HepG2 (cell line): ENCODE data around the gene CS. TPM values are rescaled to one million over a fixed set of nuclear protein-coding genes. Genes with fewer than 3 reads are reported as not detected.

Source experiments
- HCFC1 ChIP-seq: fragments of 150-350 bp; IDR thresholded peaks from 2 replicates; pipeline ENCODE4 v1.6.1; 2014; ENCODE audit warnings: low read depth, low read length
- KMT2B ChIP-seq: IDR thresholded peaks from 2 replicates; pipeline ENCODE4 v1.6.1; 2016; ENCODE audit warnings: missing genetic modification reagents, missing compliant biosample characterization
- MYPOP ChIP-seq: sonication (generic); formaldehyde crosslinking; IDR thresholded peaks from 2 replicates; pipeline ENCODE4 v1.8.1; 2023; ENCODE audit warnings: mild to moderate bottlenecking, moderate library complexity, missing genetic modification reagents
- PHF5A ChIP-seq: IDR thresholded peaks from one replicate; pipeline ENCODE4 v1.6.1; 2018; ENCODE audit warnings: low read depth, missing genetic modification reagents; ENCODE audit not compliant: unreplicated experiment
- SP2 ChIP-seq: sonication (generic); formaldehyde crosslinking; IDR thresholded peaks from 2 replicates; pipeline ENCODE4 v1.5.1; 2020; ENCODE audit warnings: mild to moderate bottlenecking, missing genetic modification reagents
- TFDP2 ChIP-seq: sonication (generic); formaldehyde crosslinking; IDR thresholded peaks from 2 replicates; pipeline ENCODE4 v1.4.0; 2020; ENCODE audit warnings: missing genetic modification reagents
- TRAFD1 ChIP-seq: sonication (generic); formaldehyde crosslinking; IDR thresholded peaks from 2 replicates; pipeline ENCODE4 v1.5.1; 2020; ENCODE audit warnings: missing genetic modification reagents, mild to moderate bottlenecking, borderline replicate concordance
- ZBTB20 ChIP-seq: sonication (generic); formaldehyde crosslinking; IDR thresholded peaks from 2 replicates; pipeline ENCODE4 v1.8.1; 2023; ENCODE audit warnings: missing genetic modification reagents, low read depth, mild to moderate bottlenecking, borderline replicate concordance
- ZBTB46 ChIP-seq: sonication (generic); formaldehyde crosslinking; IDR thresholded peaks from 2 replicates; pipeline ENCODE4 v1.4.0; 2020; ENCODE audit warnings: mild to moderate bottlenecking, missing genetic modification reagents, borderline replicate concordance
- ZFAT ChIP-seq: sonication (generic); formaldehyde crosslinking; conservative IDR thresholded peaks from 2 replicates; pipeline ENCODE4 v1.8.1; 2023; ENCODE audit warnings: missing genetic modification reagents, inconsistent platforms
- ZNF564 ChIP-seq: sonication (generic); formaldehyde crosslinking; IDR thresholded peaks from 2 replicates; pipeline ENCODE4 v1.8.1; 2023; ENCODE audit warnings: mild to moderate bottlenecking, missing genetic modification reagents
- polyA plus RNA-seq, 8 experiments: library from polyadenylated mRNA; depleted of rRNA in 3 of 8; stranded (reverse) in 7 of 8; unstranded in 1 of 8; fragments of >200 nt; fragmentation: Illumina TruSeq in 4 of 8; extraction: Trizol in 4 of 8; gene quantifications; 2 replicates each; pipeline versions ENCODE4 v1.2.1 to v1.2.3, GENCODE V29; 2011 to 2016; ENCODE audit warnings: low read depth in 4 of 8, missing spikeins in 1 of 8, mixed read lengths in 1 of 8; ENCODE audit not compliant: insufficient read depth in 1 of 8
- total RNA-seq, 5 experiments: library from RNA; depleted of rRNA; stranded (reverse); fragments of >200 nt; fragmentation: Illumina TruSeq; extraction: Trizol; gene quantifications; 2 replicates each; pipeline ENCODE4 v1.2.3, GENCODE V29; 2016; ENCODE audit warnings: low read depth in 1 of 5
- TF ChIP-seq, protein P1 (sequence below): IDR thresholded peaks from 2 replicates; pipeline ENCODE4 v1.6.1; 2016; ENCODE audit warnings: low read depth, missing genetic modification reagents, missing compliant biosample characterization
- TF ChIP-seq, protein P2 (sequence below): sonication (generic); formaldehyde crosslinking; IDR thresholded peaks from 2 replicates; pipeline ENCODE4 v1.4.0; 2020; ENCODE audit warnings: missing genetic modification reagents

Gene CS
- total and polyA plus RNA-seq, 2 of the 13 experiments (the other 11 are each of a cell fraction or from before 2014, with no cell fraction given): 173 to 175 TPM

DNA sequence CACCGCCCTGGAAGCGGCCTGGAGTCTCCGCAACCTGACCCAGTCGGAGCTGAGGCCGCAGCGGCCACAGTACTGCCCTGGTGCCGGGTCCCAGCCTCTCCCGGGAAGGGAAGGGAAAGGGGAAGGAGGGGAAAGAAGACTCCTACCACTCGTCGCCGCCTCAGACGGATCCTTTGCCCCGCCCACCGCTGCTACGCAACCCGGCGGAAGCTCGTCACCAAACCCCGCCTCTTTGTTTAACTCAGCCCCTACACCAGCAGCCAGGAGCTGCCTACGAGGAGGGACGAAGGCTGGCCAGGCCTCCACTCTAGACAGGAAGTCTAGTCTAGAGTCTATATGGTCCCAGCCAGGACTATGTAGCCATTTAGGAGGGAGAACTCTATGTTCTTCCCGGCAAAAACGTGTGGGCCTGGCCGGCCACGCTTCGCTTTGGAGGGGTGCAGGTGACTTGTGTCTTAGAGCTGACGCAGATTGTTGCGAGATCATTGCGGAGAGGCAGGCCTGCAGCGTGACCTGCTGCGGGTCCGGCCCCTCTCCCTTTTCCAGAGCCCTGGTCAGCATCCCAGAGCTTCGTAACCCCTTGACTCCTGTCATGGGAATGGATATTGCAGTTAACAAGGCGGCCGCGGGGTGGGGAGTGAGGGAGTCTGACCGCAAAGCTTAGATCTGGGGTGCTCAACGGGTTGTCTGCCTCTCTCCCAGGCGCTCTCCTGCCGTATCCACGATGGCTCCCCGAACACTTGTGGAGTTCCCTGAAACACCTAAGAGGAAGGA is 78.2 kb downstream of the CS start, which contains the start of gene RNF41 (continued):
- TF ChIP-seq, protein P1, sequence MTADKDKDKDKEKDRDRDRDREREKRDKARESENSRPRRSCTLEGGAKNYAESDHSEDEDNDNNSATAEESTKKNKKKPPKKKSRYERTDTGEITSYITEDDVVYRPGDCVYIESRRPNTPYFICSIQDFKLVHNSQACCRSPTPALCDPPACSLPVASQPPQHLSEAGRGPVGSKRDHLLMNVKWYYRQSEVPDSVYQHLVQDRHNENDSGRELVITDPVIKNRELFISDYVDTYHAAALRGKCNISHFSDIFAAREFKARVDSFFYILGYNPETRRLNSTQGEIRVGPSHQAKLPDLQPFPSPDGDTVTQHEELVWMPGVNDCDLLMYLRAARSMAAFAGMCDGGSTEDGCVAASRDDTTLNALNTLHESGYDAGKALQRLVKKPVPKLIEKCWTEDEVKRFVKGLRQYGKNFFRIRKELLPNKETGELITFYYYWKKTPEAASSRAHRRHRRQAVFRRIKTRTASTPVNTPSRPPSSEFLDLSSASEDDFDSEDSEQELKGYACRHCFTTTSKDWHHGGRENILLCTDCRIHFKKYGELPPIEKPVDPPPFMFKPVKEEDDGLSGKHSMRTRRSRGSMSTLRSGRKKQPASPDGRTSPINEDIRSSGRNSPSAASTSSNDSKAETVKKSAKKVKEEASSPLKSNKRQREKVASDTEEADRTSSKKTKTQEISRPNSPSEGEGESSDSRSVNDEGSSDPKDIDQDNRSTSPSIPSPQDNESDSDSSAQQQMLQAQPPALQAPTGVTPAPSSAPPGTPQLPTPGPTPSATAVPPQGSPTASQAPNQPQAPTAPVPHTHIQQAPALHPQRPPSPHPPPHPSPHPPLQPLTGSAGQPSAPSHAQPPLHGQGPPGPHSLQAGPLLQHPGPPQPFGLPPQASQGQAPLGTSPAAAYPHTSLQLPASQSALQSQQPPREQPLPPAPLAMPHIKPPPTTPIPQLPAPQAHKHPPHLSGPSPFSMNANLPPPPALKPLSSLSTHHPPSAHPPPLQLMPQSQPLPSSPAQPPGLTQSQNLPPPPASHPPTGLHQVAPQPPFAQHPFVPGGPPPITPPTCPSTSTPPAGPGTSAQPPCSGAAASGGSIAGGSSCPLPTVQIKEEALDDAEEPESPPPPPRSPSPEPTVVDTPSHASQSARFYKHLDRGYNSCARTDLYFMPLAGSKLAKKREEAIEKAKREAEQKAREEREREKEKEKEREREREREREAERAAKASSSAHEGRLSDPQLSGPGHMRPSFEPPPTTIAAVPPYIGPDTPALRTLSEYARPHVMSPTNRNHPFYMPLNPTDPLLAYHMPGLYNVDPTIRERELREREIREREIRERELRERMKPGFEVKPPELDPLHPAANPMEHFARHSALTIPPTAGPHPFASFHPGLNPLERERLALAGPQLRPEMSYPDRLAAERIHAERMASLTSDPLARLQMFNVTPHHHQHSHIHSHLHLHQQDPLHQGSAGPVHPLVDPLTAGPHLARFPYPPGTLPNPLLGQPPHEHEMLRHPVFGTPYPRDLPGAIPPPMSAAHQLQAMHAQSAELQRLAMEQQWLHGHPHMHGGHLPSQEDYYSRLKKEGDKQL: no peak
- peak; percentile 41; the same call in 1 of the 2 replicates for TF ChIP-seq MYPOP (CRISPR knock-in tag)
- TF ChIP-seq TRAFD1 (CRISPR knock-in tag): no peak
- peak; percentile 50 for TF ChIP-seq TFDP2
- TF ChIP-seq ZNF564 (CRISPR knock-in tag): no peak; the same call in 1 of the 2 replicates
- TF ChIP-seq, protein P2, sequence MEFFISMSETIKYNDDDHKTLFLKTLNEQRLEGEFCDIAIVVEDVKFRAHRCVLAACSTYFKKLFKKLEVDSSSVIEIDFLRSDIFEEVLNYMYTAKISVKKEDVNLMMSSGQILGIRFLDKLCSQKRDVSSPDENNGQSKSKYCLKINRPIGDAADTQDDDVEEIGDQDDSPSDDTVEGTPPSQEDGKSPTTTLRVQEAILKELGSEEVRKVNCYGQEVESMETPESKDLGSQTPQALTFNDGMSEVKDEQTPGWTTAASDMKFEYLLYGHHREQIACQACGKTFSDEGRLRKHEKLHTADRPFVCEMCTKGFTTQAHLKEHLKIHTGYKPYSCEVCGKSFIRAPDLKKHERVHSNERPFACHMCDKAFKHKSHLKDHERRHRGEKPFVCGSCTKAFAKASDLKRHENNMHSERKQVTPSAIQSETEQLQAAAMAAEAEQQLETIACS (CRISPR knock-in tag): peak; percentile 53; the same call in 1 of the 2 replicates
- peak; percentile 36; the same call in 1 of the 2 replicates for TF ChIP-seq HCFC1
- 0 out of 2 replicates have a peak, but pooled peaks have one; percentile 31 for TF ChIP-seq ZBTB46 (CRISPR knock-in tag)
- TF ChIP-seq ZFAT (CRISPR knock-in tag): no peak
- TF ChIP-seq SP2: peak; percentile 79
- TF ChIP-seq KMT2B (CRISPR knock-in tag): peak; percentile 84
- TF ChIP-seq PHF5A (CRISPR knock-in tag): peak; percentile 81
- peak; percentile 63; the same call in 1 of the 2 replicates for TF ChIP-seq ZBTB20 (CRISPR knock-in tag)
